HG03175 (cell line): ENCODE measurements around the gene GTSE1.

Experiments used
- ATAC-seq: cut with Tn5 transposase; IDR thresholded peaks from one replicate; pipeline ENCODE4 v1.9.1; 2021; ENCODE audit warnings: mild to moderate bottlenecking, moderate library complexity; ENCODE audit not compliant: unreplicated experiment

Gene GTSE1

GRCh38 chr22:46351131-46351735, 54.6 kb downstream of the GTSE1 start:
- ATAC-seq: no peak

GRCh38 chr22:46351767-46352166, 55.1 kb downstream of the GTSE1 start:
- no peak for ATAC-seq

GRCh38 chr22:46352276-46352675, 55.6 kb downstream of the GTSE1 start:
- ATAC-seq: no peak

GRCh38 chr22:46352691-46353386, 56.2 kb downstream of the GTSE1 start:
- ATAC-seq: no peak

GRCh38 chr22:46353483-46354105, 56.9 kb downstream of the GTSE1 start:
- ATAC-seq: no peak

- no peak for ATAC-seq
Observed at GRCh38 chr22:46354176-46354992, 57.7 kb downstream of the GTSE1 start.

GRCh38 chr22:46354993-46355305, 58.3 kb downstream of the GTSE1 start:
- no peak for ATAC-seq

- no peak for ATAC-seq
Observed at GRCh38 chr22:46355369-46355995, 58.8 kb downstream of the GTSE1 start.

- ATAC-seq: no peak
Observed at GRCh38 chr22:46355996-46356471, 59.4 kb downstream of the GTSE1 start.

- ATAC-seq: no peak
Observed at GRCh38 chr22:46356496-46357480, 60.1 kb downstream of the GTSE1 start.

- ATAC-seq: no peak
Observed at GRCh38 chr22:46357711-46358520, 61.2 kb downstream of the GTSE1 start.

- ATAC-seq: no peak
Observed at GRCh38 chr22:46358766-46359165, 62.1 kb downstream of the GTSE1 start.

- no peak for ATAC-seq
Observed at GRCh38 chr22:46359362-46359761, 62.7 kb downstream of the GTSE1 start.

GRCh38 chr22:46360097-46360496, 63.4 kb downstream of the GTSE1 start:
- ATAC-seq: no peak

- no peak for ATAC-seq
Observed at GRCh38 chr22:46360891-46361290, 64.2 kb downstream of the GTSE1 start.

GRCh38 chr22:46361826-46362202, 65.1 kb downstream of the GTSE1 start:
- ATAC-seq: no peak

- ATAC-seq: no peak
Observed at GRCh38 chr22:46362203-46362933, 65.7 kb downstream of the GTSE1 start.

- no peak for ATAC-seq
Observed at GRCh38 chr22:46362934-46363515, 66.4 kb downstream of the GTSE1 start.
